HG03558 (cell line): ENCODE results near the gene CALHM5.

Experiments used
- ATAC-seq: cut with Tn5 transposase; IDR thresholded peaks from one replicate; pipeline ENCODE4 v1.9.1; 2021; ENCODE audit warnings: moderate number of reproducible peaks; ENCODE audit not compliant: unreplicated experiment; ENCODE audit errors: extremely low read depth

Gene CALHM5

GRCh38 chr6:116543149-116543548 is 31.7 kb downstream of the CALHM5 start:
- no peak for ATAC-seq

GRCh38 chr6:116545651-116546050 is 34.2 kb downstream of the CALHM5 start, which contains the start of gene TRAPPC3L:
TSS of gene TRAPPC3L (minus strand) at chr6:116545684. CDS start at chr6:116545514, 170 bp downstream.
- ATAC-seq, result no peak

- ATAC-seq, result no peak
Measured at GRCh38 chr6:116547358-116547757, 35.9 kb downstream of the CALHM5 start.

GRCh38 chr6:116550796-116551195 is 39.4 kb downstream of the CALHM5 start:
- no peak for ATAC-seq

GRCh38 chr6:116553451-116553850 is 42.0 kb downstream of the CALHM5 start, which contains the start of gene CALHM4:
TSS of gene CALHM4 (plus strand) at chr6:116553751. CDS start at chr6:116553794, 43 bp downstream.
- no peak for ATAC-seq

- no peak for ATAC-seq
Measured at GRCh38 chr6:116556065-116556464, 44.6 kb downstream of the CALHM5 start.

GRCh38 chr6:116556814-116557415 is 45.5 kb downstream of the CALHM5 start:
- no peak for ATAC-seq

DNA sequence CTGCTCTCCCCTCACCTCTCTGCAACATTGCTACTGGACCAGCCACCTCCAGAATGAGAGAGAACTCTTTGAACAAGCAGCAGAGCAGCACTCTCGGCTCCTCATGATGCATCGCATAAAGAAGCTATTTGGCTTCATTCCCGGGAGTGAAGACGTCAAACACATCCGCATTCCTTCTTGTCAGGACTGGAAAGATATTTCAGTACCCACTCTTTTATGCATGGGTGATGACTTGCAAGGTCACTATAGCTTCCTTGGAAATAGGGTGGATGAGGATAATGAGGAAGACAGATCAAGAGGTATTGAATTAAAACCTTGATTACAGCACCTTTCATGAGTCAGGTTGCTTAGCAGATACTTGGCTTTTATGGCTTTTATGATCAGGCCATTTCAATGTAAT is 46.5 kb downstream of the CALHM5 start:
- ATAC-seq, result no peak

DNA sequence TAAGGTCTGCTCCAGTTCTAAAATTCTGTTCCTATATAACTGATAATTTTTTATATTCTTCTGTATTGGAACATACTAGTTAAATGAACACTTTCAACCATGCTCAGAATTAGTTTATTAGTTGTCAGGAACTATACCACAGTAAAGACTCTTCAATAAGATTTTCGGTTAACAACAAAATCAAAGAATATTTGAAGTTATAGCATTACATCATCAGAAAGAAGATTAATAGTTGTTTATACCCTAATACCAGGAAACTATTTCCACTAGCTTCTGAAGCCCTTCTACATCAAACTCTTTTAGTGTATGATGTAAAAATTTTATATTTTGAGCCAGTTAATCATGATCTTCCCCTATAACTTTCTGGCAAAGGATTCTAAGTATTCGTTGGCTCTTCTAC is 48.7 kb downstream of the CALHM5 start:
- no peak for ATAC-seq

DNA sequence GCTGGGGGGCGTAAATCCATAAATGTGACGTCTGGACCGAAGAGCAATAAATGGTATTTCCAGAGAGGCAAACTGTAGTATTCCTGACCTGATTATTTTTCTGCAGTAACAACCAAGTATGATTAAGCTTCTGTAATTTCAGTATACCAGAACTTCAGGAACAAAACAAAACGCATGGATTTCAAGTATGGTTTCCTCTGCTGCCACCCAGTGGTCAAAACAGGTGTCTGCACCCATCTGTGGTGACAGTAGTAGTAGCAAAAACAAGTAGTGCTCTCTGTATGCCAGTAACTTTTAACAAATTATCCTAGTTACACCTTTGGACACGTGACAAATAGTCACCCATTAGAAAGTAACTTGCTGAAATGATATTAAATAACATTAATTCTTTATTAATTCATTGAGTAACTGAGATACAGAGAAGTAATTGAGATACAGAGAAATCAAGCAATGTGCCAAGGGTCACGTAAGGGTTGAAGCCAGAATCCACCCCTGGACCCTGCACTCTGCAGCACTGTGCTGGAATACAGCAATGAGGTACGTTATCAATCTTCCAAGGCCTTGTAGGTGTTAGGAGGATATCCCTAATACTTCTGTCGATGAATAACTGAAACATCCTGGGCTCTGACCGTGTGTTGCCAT is 50.1 kb downstream of the CALHM5 start:
- ATAC-seq, result no peak

DNA sequence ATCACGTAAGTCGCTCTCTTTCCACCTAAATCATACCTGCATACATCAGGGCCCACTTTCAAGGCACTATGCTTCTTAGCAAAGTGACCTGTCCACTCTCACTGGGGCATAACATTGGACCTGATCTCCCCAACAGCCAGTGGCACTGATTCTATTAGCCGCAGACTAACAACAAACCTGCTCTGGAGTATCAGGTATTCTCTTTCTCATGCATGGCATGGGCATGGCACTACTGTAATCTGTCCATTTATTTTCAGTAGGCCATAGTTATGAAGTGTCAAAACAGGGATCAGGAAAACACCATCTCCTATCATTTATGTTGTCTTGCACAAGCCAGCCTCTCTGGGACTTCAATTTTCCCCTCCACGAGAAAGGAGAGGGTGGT is 50.6 kb downstream of the CALHM5 start:
- ATAC-seq, result no peak

- no peak for ATAC-seq
Measured at GRCh38 chr6:116562614-116563013, 51.2 kb downstream of the CALHM5 start.

- ATAC-seq, result no peak
Measured at GRCh38 chr6:116563830-116564229, 52.4 kb downstream of the CALHM5 start.

GRCh38 chr6:116564311-116564710 is 52.9 kb downstream of the CALHM5 start:
- ATAC-seq, result no peak

DNA sequence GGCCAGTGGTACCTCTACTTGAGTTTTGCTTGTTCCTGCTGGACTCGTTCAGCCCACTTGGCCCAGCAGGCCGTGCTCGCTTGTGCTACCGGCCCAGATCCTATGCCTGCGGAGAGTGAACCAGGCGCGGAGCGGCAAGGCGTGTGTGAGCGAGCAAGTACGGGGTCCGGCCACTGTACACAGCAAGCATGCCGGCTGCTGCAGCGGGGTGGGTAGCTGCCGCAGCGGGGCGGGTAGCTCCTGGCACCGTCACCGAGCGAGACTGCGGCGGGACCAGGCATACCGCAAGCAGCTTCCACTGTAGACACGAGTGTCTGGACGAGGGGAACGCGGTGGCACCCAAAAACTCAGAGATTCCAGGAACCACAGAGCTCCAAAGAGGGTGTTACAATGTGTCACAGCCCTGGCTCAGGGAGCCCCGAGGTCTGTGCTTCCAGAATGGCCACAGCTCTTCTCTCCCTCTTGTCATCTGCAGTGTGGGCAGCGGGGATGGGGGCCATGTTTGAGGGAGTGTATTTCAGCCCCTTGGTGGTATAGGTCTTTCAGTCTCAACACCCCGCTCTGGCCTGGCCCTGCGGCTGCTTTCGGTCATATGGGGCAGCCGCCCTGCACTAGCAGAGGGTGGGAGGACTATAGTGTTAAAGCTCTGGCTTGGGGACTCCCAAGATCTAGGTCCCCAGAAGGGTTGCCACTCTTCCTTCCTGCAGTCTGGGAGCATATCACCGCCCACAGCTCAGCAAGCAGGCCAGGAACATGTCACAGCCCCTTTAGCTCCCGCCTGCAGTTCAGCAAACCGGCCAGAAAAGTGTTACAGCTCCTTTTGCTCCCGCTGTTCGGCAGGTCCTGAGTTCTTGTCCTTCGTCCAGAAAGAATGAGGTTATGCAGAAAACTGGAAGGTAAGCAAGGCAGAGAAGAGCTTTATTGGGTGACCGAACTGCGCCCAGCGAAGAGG is 53.8 kb downstream of the CALHM5 start:
- no peak for ATAC-seq

GRCh38 chr6:116568111-116568510 is 56.7 kb downstream of the CALHM5 start:
- ATAC-seq, result no peak

- ATAC-seq, result no peak
Measured at GRCh38 chr6:116568821-116569755, 57.6 kb downstream of the CALHM5 start.

GRCh38 chr6:116570856-116571682 is 59.6 kb downstream of the CALHM5 start, which contains the start of gene RWDD1:
TSS of gene RWDD1 (plus strand) at chr6:116571504. CDS start at chr6:116571583, 79 bp downstream.
- ATAC-seq, result peak; percentile 87

- no peak for ATAC-seq
Measured at GRCh38 chr6:116571683-116572000, 60.2 kb downstream of the CALHM5 start.
